Hepatocyte (in vitro differentiated cells): Measurements from ENCODE around the gene KCNQ5. TPM values are rescaled to one million over a fixed set of nuclear protein-coding genes. Genes with fewer than 3 reads are reported as not detected.

Experiments
- DNase-seq: peaks from one replicate; pipeline ENCODE4 v3.0.0-alpha.2; 2016; ENCODE audit warnings: low spot score
- H2AFZ ChIP-seq: fragments of 200-600 bp; sonication (generic); 2 replicates; pipeline ENCODE4 v1.6.0; 2016; ENCODE audit warnings: antibody characterized with exemption, mild to moderate bottlenecking
- H3K27ac ChIP-seq: fragments of 200-600 bp; sonication (generic); 2 replicates; pipeline ENCODE4 v1.5.1; 2016; ENCODE audit warnings: mild to moderate bottlenecking
- H3K27me3 ChIP-seq: fragments of 200-600 bp; sonication (generic); 2 replicates; pipeline ENCODE4 v1.6.1; 2016
- H3K36me3 ChIP-seq: fragments of 200-600 bp; sonication (generic); replicated peaks from 2 replicates; pipeline ENCODE4 v1.5.1; 2016; ENCODE audit warnings: low read depth; ENCODE audit not compliant: insufficient read depth
- H3K4me1 ChIP-seq: fragments of 200-600 bp; sonication (generic); 2 replicates; pipeline ENCODE4 v1.5.1; 2016; ENCODE audit warnings: mild to moderate bottlenecking, moderate library complexity; ENCODE audit not compliant: insufficient read depth
- H3K4me2 ChIP-seq: fragments of 200-600 bp; sonication (generic); 2 replicates; pipeline ENCODE4 v1.6.0; 2016
- H3K4me3 ChIP-seq: fragments of 200-600 bp; sonication (generic); 2 replicates; pipeline ENCODE4 v1.5.1; 2016; ENCODE audit warnings: mild to moderate bottlenecking
- H3K79me2 ChIP-seq: fragments of 200-600 bp; sonication (generic); 2 replicates; pipeline ENCODE4 v1.6.0; 2017; ENCODE audit warnings: mild to moderate bottlenecking
- H3K9me2 ChIP-seq: fragments of 200-600 bp; sonication (generic); replicated peaks from 2 replicates; pipeline ENCODE4 v1.6.0; 2017; ENCODE audit warnings: mild to moderate bottlenecking; ENCODE audit not compliant: insufficient read depth
- H3K9me3 ChIP-seq: fragments of 200-600 bp; sonication (generic); 2 replicates; pipeline ENCODE4 v1.5.1; 2016; ENCODE audit warnings: low read depth, mild to moderate bottlenecking
- H4K20me1 ChIP-seq: fragments of 200-600 bp; sonication (generic); 2 replicates; pipeline ENCODE4 v1.6.0; 2016; ENCODE audit warnings: mild to moderate bottlenecking; ENCODE audit not compliant: insufficient read depth, poor library complexity, severe bottlenecking
- CTCF ChIP-seq: fragments of 200-600 bp; sonication (generic); IDR thresholded peaks from 2 replicates; pipeline ENCODE4 v1.5.1; 2016; ENCODE audit warnings: antibody characterized with exemption, mild to moderate bottlenecking; ENCODE audit not compliant: poor library complexity
- EZH2 ChIP-seq: fragments of 200-600 bp; sonication (generic); IDR thresholded peaks from 2 replicates; pipeline ENCODE4 v1.6.1; 2016; ENCODE audit warnings: antibody characterized with exemption, mild to moderate bottlenecking, borderline replicate concordance
- EZH2phosphoT487 ChIP-seq: fragments of 200-600 bp; sonication (generic); IDR thresholded peaks from one replicate; pipeline ENCODE4 v1.6.1; 2018; ENCODE audit warnings: antibody characterized with exemption, mild to moderate bottlenecking, low read depth, moderate library complexity; ENCODE audit not compliant: unreplicated experiment, severe bottlenecking
- WGBS: methylation state at CpG from one replicate; pipeline ENCODE4 v1.1.6; 2016; ENCODE audit warnings: low lambda C conversion rate; ENCODE audit errors: missing lambda C conversion rate; 5-methylcytosine and 5-hydroxymethylcytosine counted together
- polyA plus RNA-seq: library from polyadenylated mRNA; unstranded; fragments of >200 nt; fragmentation: Nextera tagmentation; extraction: Ambion mirVana; gene quantifications from 2 replicates; pipeline ENCODE4 v1.2.1, GENCODE V29; 2016
- total RNA-seq: library from RNA; depleted of rRNA; stranded (reverse); fragments of >200 nt; gene quantifications from 2 replicates; pipeline ENCODE4 v1.2.3, GENCODE V29; 2014

KCNQ5 gene
- total and polyA plus RNA-seq, 2 experiments from 2014 or later = 1.6 to 2.0 TPM

GRCh38 chr6:73081955-73082354 is 460.1 kb downstream of the KCNQ5 start:
- no peak overlapping the region for H3K4me3 ChIP-seq
- H3K27ac ChIP-seq = no peak overlapping the region
- no peaks in the 10 kb centered on the region for H3K4me1 ChIP-seq
- H3K79me2 ChIP-seq = no peaks in the 10 kb centered on the region
- H3K9me3 ChIP-seq = no peaks in the 10 kb centered on the region
- TF ChIP-seq EZH2 (no peak), CTCF (no peak), EZH2phosphoT487 (no peak)
- H3K9me2 ChIP-seq = no peaks in the 10 kb centered on the region
- 81% methylated on average over 2 of the region's 2 CpGs for WGBS
- no peaks in the 10 kb centered on the region for H3K27me3 ChIP-seq
- no peak for DNase-seq
- no peak overlapping the region for H2AFZ ChIP-seq
- no peaks in the 10 kb centered on the region for H3K36me3 ChIP-seq
- H4K20me1 ChIP-seq = no peaks in the 10 kb centered on the region
- no peak overlapping the region for H3K4me2 ChIP-seq

GRCh38 chr6:73083886-73084285 is 462.0 kb downstream of the KCNQ5 start:
- H3K27ac ChIP-seq = no peak overlapping the region
- no peaks in the 10 kb centered on the region for H3K9me2 ChIP-seq
- H3K4me1 ChIP-seq = no peaks in the 10 kb centered on the region
- no peak overlapping the region for H2AFZ ChIP-seq
- WGBS = 89% methylated on average over 3 of the region's 3 CpGs
- no peaks in the 10 kb centered on the region for H3K9me3 ChIP-seq
- no peaks in the 10 kb centered on the region for H4K20me1 ChIP-seq
- H3K36me3 ChIP-seq = no peaks in the 10 kb centered on the region
- TF ChIP-seq EZH2 = no peak
- TF ChIP-seq CTCF = no peak
- no peak for TF ChIP-seq EZH2phosphoT487
- no peak overlapping the region for H3K4me2 ChIP-seq
- no peaks in the 10 kb centered on the region for H3K79me2 ChIP-seq
- H3K4me3 ChIP-seq = no peak overlapping the region
- H3K27me3 ChIP-seq = no peaks in the 10 kb centered on the region
- DNase-seq = no peak

DNA sequence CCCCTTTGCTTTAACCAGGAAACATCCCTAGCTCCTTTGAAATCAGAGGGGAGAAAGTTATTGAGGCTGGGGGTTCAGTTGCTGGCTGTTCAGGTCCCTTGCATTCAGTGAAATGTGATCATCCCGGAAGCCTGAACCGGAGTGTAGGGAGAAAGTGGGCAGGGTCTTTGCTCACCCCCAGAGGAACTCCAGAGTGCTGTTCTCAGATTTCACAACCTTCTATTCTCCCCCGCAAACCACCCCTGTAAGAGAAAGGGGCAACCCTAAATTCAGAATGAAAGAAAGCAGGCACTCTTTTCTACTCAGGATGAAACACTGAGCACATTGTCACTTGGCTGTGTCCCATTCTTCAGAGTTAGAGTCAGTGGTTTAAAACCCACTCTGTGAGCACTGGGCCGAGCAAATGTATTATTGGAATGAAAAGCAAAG is 463.6 kb downstream of the KCNQ5 start:
- no peak overlapping the region for H2AFZ ChIP-seq
- H3K79me2 ChIP-seq = no peaks in the 10 kb centered on the region
- no peak for DNase-seq
- no peaks in the 10 kb centered on the region for H3K27me3 ChIP-seq
- 50% methylated on average over 4 of the region's 4 CpGs for WGBS
- H3K27ac ChIP-seq = no peak overlapping the region
- no peaks in the 10 kb centered on the region for H4K20me1 ChIP-seq
- no peaks in the 10 kb centered on the region for H3K9me2 ChIP-seq
- no peaks in the 10 kb centered on the region for H3K4me1 ChIP-seq
- no peak overlapping the region for H3K4me2 ChIP-seq
- no peak overlapping the region for H3K4me3 ChIP-seq
- no peaks in the 10 kb centered on the region for H3K36me3 ChIP-seq
- no peaks in the 10 kb centered on the region for H3K9me3 ChIP-seq
- TF ChIP-seq CTCF = no peak
- TF ChIP-seq EZH2 = no peak
- no peak for TF ChIP-seq EZH2phosphoT487

- Histone ChIP-seq H3K9me3 (no peaks in the 10 kb centered on the region), H3K79me2 (no peaks in the 10 kb centered on the region), H3K27me3 (no peaks in the 10 kb centered on the region), H2AFZ (no peak overlapping the region), H3K4me2 (no peak overlapping the region), H3K4me1 (no peaks in the 10 kb centered on the region), H3K36me3 (no peaks in the 10 kb centered on the region), H4K20me1 (no peaks in the 10 kb centered on the region), H3K9me2 (no peaks in the 10 kb centered on the region), H3K27ac (no peak overlapping the region), H3K4me3 (no peak overlapping the region)
- WGBS = 79% methylated on average over 2 of the region's 2 CpGs
- TF ChIP-seq EZH2phosphoT487 (no peak), CTCF (no peak), EZH2 (no peak)
- DNase-seq = no peak
Observed at GRCh38 chr6:73086726-73087125, 464.9 kb downstream of the KCNQ5 start.
